Glomerular visceral epithelial cell (primary cell): ENCODE data around the gene PCDHA3.
"Not testable (repeated sequence)": the region's sequence is repeated elsewhere in the genome, so short reads cannot be mapped to it uniquely, and the experiment has no call there.

ENCODE experiments used
- DNase-seq: peaks from one replicate; pipeline ENCODE4 v3.0.0-alpha.2; 2016; ENCODE audit errors: extremely low spot score

Gene PCDHA3

DNA sequence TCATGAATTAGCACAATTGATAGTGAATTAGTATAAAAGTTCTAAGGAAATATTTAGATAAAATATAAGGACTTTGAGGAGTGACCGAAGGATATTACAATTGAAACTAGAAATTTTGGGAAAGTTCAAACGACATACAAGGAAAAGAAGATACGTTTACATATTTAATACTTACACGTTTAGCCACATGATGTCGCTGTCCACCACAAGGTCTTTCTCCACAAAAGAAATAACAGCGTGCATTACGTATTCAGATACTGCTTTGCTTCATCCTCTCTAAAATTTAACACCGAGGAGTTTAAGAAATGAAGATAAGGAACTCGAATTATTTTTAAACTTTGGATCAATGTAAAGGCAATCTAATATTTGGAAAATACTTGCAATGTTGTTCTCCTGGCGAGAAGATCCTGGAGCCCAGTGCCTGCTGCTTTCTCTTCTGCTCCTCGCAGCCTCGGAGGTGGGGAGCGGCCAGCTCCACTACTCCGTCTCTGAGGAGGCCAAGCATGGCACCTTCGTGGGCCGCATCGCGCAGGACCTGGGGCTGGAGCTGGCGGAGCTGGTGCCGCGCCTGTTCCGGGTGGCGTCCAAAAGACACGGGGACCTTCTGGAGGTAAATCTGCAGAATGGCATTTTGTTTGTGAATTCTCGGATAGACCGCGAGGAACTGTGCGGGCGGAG, at the start of gene PCDHA3:
TSS of gene PCDHA3 (plus strand) at position 242 of the 678 bp plus-strand sequence.
- no peak for DNase-seq

DNA sequence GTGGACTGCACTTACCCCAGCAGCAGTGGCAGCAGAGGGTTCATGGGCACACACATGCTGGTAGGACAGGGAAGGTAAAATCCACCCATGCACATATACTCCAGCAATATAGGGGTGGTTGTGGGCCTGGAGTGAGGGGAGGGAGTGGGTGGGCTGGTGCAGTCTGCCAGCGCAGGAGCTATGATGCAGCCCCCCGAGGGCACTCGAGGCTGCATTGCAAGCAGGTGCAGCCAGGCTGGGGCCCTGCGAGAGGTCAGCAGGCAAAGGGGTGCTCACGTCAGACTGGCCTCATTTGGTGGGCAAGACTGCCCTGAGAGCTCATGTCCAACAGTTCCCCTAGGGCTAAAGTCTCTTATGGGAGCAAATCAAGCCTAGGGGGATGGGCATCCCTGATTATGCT, 47.3 kb upstream of the PCDHA3 start:
- no peak for DNase-seq

DNA sequence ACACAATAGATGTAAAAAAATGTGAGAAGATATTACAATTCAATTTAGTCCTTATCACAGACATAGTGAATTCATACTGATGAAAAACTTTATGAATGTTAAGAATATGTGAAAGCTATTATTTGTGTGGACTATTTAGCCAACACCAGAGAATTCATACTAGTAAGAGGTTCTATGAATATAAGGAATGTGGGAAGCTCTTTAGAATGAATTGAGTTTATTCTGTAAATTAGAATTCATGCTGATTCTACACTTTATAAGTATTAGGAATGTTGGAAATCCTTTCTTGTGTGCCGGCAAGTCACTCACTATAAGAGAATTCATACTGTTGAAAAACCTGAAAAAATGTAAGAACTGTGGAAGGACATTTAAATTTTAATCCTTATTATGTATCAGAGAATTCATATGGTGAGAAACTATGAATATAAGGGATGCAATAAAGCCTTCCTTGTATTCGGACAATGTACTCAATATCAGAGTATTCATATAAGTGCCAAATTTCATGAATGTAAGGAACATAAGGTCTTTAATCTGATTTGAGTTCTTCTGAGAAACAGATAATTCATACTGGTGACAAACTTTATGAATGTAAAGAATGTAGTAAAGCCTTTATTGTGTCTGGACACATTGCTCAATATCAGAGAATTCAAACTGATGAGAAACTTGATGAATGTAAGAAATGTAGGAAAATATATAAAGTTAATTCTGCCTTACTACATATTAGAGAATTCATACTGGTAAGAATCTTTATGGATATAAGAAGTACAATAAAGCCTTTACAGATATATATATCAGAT, 36.5 kb upstream of the PCDHA3 start:
- no peak for DNase-seq

DNA sequence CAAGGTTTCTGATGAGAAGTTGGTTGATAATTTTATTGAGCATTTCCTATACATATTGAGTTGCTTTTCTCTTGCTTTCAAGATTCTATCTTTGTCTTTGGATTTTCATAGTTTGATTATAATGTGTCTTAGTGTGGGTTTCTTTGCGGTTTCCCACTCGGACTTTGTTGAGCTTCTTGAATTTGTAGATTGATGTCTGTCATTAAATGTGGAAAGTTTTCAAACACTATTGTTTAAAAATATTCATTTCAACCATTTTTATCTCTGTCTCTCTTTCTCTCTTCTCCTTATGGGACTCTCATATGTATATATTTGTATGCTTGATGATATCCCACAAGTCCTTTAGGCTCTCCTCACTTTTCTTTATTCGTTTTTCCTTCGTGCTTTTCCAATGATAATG, 33.4 kb upstream of the PCDHA3 start:
- DNase-seq, result no peak

DNA sequence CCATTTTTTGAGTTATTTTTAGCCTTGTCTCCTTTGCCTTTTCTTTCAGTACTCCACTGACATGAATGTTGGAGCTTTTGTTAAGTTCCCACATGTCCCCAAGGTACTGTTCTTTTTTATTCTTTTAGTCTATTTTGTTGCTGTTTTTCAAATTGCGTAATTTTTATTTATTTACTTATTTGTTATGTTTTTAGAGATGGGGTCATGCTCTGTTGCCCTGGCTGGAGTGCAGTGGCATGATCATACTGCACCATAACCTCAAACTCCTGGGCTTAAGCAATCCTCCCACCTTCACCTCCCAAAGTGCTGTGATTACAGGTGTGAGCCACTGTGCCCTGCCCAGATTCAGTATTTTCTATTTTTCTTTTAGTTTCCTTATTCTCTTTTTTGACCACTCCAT, 20.3 kb upstream of the PCDHA3 start:
- no peak for DNase-seq

DNA sequence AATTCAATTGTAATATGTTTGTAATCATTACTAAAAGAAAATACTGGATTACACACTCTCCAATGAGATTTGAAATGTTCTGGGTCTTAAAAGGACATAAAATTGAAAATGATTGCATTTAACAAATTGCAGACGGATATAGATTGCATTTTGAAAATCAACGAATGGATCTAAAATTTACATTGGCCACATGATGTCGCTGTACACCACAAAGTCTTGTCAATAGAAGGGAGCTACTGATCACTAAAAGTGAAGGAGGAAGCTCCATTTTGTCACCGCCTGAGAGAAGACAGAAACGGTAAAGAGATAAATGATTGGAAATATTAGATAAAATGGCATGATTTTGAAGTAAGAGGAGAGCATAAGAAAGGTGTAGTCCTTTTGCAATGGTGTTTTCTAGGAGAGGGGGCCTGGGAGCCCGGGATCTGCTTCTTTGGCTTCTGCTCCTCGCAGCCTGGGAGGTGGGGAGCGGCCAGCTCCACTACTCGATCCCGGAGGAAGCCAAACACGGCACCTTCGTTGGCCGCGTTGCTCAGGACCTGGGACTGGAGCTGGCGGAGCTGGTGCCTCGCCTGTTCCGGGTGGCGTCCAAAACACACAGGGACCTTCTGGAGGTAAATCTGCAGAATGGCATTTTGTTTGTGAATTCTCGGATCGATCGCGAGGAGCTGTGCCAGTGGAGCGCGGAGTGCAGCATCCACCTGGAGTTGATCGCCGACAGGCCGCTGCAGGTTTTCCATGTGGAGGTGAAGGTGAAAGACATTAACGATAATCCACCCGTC, 14.8 kb upstream of the PCDHA3 start, which contains the start of gene PCDHA1:
TSS of gene PCDHA1 (plus strand) at position 236 of the 782 bp plus-strand sequence.
- no peak for DNase-seq

DNA sequence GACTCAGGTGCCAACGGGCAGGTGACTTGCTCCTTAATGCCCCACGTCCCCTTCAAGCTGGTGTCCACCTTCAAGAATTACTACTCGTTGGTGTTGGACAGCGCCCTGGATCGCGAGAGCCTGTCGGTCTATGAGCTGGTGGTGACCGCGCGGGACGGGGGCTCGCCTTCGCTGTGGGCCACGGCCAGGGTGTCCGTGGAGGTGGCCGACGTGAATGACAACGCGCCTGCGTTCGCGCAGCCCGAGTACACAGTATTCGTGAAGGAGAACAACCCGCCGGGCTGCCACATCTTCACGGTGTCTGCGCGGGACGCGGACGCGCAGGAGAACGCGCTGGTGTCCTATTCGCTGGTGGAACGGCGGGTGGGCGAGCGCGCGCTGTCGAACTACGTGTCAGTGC, 13.4 kb upstream of the PCDHA3 start:
- not testable (repeated sequence) for DNase-seq

DNA sequence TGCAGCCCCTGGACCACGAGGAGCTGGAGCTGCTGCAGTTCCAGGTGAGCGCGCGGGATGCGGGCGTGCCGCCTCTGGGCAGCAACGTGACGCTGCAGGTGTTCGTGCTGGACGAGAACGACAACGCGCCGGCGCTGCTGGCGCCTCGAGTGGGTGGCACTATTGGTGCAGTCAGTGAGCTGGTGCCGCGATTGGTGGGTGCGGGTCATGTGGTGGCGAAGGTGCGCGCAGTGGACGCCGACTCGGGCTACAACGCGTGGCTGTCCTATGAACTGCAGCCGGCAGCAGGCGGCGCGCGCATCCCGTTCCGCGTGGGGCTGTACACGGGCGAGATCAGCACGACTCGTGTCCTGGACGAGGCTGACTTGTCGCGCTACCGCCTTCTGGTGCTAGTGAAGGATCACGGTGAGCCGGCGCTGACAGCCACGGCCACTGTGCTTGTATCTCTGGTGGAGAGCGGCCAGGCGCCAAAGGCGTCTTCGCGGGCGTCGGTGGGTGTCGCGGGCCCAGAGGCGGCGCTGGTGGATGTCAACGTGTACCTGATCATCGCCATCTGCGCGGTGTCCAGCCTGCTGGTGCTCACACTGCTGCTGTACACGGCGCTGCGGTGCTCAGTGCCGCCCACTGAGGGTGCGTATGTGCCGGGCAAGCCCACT, 12.9 kb upstream of the PCDHA3 start:
- not testable (repeated sequence) for DNase-seq

DNA sequence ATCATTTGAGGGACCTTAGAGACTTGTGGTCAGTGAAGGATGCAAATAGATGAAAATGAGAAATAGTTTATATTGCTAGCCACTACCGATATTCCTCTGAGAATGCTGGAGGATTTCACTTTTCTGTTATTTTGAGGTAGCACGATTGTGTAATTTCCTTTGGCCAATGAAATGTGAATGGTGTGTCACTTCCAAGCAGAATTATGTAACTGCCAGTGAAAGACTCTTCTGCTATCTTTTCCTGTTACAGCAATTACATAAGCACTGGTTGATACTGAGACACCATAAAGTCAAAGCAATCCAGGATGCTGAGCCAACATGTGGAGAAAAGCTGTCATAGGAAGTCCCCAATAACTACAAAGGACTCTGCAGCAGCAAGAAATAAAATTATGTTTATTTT, 9.8 kb upstream of the PCDHA3 start:
- DNase-seq, result no peak

DNA sequence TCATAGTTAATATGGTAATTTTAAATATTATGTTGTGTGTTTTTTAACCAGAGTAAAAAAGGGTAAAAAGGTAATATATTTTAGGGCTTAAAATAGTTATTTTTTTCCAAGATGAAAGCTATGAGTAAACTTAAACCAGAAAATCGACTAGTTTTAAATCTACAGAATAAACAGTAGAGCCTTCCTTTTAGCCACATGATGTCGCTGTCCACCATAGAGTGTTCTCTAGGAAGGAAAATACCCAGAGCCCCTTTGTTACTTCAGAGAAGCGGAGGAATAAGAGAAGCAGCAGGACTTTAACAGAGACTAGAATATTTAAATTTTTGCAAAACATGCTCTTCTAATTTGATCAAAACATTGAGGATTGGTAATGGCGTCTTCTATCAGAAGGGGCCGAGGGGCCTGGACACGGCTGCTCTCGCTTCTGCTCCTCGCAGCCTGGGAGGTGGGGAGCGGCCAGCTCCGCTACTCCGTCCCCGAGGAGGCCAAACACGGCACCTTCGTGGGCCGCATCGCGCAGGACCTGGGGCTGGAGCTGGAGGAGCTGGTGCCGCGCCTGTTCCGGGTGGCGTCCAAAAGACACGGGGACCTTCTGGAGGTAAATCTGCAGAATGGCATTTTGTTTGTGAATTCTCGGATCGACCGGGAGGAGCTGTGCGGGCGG, 6.1 kb upstream of the PCDHA3 start, which contains the start of gene PCDHA2:
TSS of gene PCDHA2 (plus strand) at position 258 of the 664 bp plus-strand sequence.
- DNase-seq, result no peak

DNA sequence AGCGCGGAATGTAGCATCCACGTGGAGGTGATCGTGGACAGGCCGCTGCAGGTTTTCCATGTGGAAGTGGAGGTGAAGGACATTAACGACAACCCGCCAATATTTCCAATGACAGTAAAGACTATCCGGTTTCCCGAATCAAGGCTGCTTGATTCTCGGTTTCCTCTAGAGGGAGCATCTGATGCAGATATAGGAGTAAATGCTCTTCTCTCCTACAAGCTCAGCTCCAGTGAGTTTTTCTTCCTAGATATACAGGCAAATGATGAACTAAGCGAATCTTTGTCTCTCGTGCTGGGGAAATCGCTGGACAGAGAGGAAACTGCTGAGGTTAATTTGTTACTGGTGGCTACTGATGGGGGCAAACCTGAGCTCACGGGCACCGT, 5.6 kb upstream of the PCDHA3 start:
- DNase-seq, result no peak

DNA sequence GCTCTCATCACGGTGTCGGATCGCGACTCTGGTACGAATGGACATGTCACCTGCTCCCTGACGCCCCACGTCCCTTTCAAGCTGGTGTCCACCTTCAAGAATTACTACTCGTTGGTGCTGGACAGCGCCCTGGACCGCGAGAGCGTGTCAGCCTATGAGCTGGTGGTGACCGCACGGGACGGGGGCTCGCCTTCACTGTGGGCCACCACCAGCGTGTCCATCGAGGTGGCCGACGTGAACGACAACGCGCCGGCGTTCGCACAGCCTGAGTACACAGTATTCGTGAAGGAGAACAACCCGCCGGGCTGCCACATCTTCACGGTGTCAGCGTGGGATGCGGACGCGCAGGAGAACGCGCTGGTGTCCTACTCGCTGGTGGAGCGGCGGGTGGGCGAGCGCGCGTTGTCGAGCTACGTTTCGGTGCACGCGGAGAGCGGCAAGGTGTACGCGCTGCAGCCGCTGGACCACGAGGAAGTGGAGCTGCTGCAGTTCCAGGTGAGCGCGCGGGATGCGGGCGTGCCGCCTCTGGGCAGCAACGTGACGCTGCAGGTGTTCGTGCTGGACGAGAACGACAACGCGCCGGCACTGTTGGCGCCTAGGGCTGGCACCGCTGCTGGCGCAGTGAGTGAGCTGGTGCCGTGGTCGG, 4.7 kb upstream of the PCDHA3 start:
- not testable (repeated sequence) for DNase-seq

DNA sequence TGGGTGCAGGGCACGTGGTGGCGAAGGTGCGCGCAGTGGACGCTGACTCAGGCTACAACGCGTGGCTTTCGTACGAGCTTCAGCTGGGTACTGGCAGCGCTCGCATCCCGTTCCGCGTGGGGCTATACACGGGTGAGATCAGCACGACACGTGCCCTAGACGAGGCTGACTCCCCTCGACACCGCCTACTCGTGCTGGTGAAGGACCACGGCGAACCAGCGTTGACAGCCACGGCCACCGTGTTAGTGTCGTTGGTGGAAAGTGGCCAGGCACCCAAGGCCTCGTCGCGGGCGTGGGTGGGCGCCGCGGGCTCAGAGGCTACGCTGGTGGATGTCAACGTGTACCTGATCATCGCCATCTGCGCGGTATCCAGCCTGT, 4.2 kb upstream of the PCDHA3 start:
- no peak for DNase-seq

DNA sequence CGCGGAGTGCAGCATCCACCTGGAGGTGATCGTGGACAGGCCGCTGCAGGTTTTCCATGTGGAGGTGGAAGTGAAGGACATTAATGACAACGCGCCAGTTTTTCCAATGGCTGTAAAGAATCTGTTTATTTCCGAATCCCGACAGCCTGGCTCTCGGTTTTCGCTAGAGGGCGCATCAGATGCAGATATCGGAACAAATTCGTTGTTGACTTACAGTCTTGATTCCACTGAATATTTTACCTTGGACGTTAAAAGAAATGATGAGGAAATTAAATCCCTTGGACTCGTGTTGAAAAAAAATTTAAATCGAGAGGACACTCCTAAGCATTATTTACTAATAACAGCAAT, 611 bp downstream of the PCDHA3 start:
- no peak for DNase-seq

DNA sequence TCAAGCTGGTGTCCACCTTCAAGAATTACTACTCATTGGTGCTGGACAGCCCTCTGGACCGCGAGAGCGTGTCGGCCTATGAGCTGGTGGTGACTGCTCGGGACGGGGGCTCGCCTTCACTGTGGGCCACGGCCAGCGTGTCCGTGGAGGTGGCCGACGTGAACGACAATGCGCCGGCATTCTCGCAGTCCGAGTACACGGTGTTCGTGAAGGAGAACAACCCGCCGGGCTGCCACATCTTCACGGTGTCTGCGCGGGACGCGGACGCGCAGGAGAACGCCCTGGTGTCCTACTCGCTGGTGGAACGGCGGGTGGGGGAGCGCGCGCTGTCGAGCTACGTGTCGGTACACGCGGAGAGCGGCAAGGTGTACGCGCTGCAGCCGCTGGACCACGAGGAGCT, 1.5 kb downstream of the PCDHA3 start:
- DNase-seq, result not testable (repeated sequence)

DNA sequence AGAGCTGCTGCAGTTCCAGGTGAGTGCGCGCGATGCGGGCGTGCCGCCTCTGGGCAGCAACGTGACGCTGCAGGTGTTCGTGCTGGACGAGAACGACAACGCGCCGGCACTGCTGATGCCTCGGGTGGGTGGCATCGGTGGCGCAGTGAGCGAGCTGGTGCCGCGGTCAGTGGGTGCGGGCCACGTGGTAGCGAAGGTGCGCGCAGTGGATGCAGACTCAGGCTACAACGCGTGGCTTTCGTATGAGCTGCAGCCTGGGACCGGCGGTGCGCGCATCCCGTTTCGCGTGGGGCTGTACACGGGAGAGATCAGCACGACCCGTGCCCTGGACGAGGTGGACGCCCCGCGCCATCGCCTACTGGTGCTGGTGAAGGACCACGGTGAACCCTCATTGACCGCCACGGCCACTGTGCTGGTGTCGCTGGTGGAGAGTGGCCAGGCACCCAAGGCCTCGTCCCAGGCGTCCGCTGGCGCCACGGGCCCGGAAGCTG, 2.0 kb downstream of the PCDHA3 start:
- DNase-seq, result no peak

DNA sequence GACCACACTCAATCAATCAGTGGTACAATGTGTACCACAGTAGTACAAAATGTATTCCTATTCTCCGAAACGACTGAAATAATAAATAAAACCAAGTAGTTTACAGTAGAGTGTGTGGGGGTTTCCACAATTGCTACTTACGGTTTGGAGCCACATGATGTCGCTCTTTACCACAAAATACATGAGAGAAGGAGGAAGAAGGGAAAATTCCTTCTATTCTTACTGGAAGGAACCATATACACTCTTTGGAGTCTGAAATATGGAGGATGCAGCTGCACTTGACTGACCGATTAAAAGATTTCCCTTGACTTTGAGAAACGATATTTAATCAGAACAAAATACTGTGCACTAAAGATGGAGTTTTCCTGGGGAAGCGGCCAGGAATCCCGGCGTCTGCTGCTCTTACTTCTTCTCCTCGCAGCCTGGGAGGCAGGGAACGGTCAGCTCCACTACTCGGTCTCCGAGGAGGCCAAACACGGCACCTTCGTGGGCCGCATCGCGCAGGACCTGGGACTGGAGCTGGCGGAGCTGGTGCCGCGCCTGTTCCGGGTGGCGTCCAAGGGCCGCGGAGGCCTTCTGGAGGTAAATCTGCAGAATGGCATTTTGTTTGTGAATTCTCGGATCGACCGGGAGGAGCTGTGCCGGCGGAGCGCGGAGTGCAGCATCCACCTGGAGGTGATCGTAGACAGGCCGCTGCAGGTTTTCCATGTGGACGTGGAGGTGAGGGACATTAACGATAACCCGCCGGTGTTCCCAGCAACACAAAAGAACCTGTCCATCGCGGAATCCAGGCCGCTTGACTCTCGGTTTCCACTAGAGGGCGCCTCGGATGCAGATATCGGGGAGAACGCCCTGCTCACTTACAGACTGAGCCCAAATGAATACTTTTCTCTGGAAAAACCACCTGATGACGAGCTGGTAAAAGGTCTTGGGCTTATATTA, 6.2 kb downstream of the PCDHA3 start, which contains the start of gene PCDHA4:
TSS of gene PCDHA4 (plus strand) at position 235 of the 942 bp plus-strand sequence.
- peak; percentile 15 for DNase-seq

DNA sequence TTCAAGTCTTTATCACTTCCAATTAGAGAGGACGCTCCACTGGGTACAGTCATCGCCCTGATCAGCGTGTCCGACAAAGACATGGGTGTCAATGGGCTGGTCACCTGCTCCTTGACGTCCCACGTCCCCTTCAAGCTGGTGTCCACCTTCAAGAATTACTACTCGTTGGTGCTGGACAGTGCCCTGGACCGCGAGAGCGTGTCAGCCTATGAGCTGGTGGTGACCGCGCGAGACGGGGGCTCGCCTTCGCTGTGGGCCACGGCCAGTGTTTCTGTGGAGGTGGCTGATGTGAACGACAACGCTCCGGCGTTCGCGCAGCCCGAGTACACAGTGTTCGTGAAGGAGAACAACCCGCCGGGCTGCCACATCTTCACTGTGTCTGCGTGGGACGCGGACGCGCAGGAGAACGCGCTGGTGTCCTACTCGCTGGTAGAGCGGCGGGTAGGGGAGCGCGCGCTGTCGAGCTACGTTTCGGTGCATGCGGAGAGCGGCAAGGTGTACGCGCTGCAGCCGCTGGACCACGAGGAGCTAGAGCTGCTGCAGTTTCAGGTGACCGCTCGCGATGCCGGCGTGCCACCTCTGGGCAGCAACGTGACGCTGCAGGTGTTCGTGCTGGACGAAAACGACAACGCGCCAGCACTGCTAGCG, 7.5 kb downstream of the PCDHA3 start:
- not testable (repeated sequence) for DNase-seq

DNA sequence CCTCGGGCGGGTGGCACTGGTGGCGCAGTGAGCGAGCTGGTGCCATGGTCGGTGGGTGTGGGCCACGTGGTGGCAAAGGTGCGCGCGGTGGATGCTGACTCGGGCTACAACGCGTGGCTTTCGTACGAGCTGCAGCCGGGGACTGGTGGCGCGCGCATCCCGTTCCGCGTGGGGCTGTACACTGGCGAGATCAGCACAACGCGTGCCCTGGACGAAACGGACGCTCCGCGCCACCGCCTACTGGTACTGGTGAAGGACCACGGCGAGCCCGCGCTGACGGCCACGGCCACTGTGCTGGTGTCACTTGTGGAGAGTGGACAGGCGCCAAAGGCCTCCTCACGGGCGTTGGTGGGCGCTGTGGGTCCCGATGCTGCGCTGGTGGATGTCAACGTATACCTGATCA, 8.0 kb downstream of the PCDHA3 start:
- DNase-seq, result no peak
